C4-2B (cell line): ENCODE data around the gene HIVEP2.

ENCODE experiments used
- ZFX ChIP-seq: fragments of 450-650 bp; IDR thresholded peaks from 2 replicates; pipeline ENCODE4 v1.6.1; 2017
- TF ChIP-seq, protein P1 (sequence below): fragments of 450-650 bp; conservative IDR thresholded peaks from 2 replicates; pipeline ENCODE4 v1.5.1; 2017; ENCODE audit warnings: mild to moderate bottlenecking

DNA sequence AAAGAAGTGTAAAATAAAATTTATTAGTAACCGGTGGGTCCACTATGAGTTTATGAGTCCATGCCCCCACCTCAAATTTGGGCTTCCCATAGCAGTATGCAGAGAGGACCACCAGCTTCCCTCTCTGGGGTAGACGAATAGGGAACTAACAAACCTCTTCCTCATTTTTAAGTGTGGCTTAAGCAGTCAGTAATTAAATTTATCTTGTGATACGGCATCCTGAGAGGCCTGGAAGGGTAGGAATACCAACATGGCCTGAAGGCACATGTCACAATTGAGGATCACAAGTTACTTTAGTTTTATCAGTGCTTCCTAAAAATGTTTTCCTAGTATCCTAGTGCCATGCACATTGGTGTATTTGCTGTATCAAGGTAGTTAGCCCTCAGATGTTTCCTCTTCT is 239.9 kb downstream of the HIVEP2 start:
- TF ChIP-seq, protein P1, sequence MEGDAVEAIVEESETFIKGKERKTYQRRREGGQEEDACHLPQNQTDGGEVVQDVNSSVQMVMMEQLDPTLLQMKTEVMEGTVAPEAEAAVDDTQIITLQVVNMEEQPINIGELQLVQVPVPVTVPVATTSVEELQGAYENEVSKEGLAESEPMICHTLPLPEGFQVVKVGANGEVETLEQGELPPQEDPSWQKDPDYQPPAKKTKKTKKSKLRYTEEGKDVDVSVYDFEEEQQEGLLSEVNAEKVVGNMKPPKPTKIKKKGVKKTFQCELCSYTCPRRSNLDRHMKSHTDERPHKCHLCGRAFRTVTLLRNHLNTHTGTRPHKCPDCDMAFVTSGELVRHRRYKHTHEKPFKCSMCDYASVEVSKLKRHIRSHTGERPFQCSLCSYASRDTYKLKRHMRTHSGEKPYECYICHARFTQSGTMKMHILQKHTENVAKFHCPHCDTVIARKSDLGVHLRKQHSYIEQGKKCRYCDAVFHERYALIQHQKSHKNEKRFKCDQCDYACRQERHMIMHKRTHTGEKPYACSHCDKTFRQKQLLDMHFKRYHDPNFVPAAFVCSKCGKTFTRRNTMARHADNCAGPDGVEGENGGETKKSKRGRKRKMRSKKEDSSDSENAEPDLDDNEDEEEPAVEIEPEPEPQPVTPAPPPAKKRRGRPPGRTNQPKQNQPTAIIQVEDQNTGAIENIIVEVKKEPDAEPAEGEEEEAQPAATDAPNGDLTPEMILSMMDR = no peak
- no peak for TF ChIP-seq ZFX
